Ureter (tissue), 1 donor: ENCODE data around the gene LRRC53. TPM values are rescaled to one million over a fixed set of nuclear protein-coding genes. Genes with fewer than 3 reads are reported as not detected.

Experiments
- DNase-seq: peaks from one replicate; pipeline ENCODE4 v3.0.0-alpha.2; 2020; ENCODE audit warnings: low spot score
- total RNA-seq: library from RNA; stranded (reverse); gene quantifications from one replicate; pipeline ENCODE4 v1.2.4, GENCODE V29; 2023
- donor health status: DM: yes; HTN: yes; CAD: no.

LRRC53 gene
- total RNA-seq = not detected

- DNase-seq = no peak
These were observed at the start of gene LRRC53 for GRCh38 chr1:74512170-74512915. TSS of gene LRRC53 (minus strand) at chr1:74512611. CDS start at chr1:74483349, 29,262 bp downstream.

- DNase-seq = no peak
These were observed 37.5 kb upstream of the LRRC53 start for GRCh38 chr1:74549932-74550331.

GRCh38 chr1:74548961-74549750 is 36.7 kb upstream of the LRRC53 start:
- DNase-seq = no peak

- DNase-seq = no peak
These were observed 33.4 kb upstream of the LRRC53 start for GRCh38 chr1:74545821-74546220.

GRCh38 chr1:74534241-74534640 is 21.8 kb upstream of the LRRC53 start:
- DNase-seq = no peak

- DNase-seq = no peak
These were observed 19.4 kb upstream of the LRRC53 start for GRCh38 chr1:74531796-74532195.

- DNase-seq = no peak
These were observed 18.5 kb upstream of the LRRC53 start for GRCh38 chr1:74530892-74531291.

GRCh38 chr1:74528123-74528522 is 15.7 kb upstream of the LRRC53 start:
- DNase-seq = no peak

- DNase-seq = no peak
These were observed 14.3 kb upstream of the LRRC53 start for GRCh38 chr1:74526708-74527107.

- no peak for DNase-seq
These were observed 11.6 kb upstream of the LRRC53 start for GRCh38 chr1:74523873-74524480.

- no peak for DNase-seq
These were observed 9.7 kb upstream of the LRRC53 start for GRCh38 chr1:74522148-74522547.

GRCh38 chr1:74517599-74518051 is 5.2 kb upstream of the LRRC53 start:
- no peak for DNase-seq

GRCh38 chr1:74513411-74514300 is 1.2 kb upstream of the LRRC53 start:
- no peak for DNase-seq

- no peak for DNase-seq
These were observed 4.0 kb downstream of the LRRC53 start for GRCh38 chr1:74508449-74508848.

GRCh38 chr1:74505928-74506710 is 6.3 kb downstream of the LRRC53 start:
- no peak for DNase-seq

- no peak for DNase-seq
These were observed 7.4 kb downstream of the LRRC53 start for GRCh38 chr1:74504933-74505512.

GRCh38 chr1:74504125-74504932 is 8.1 kb downstream of the LRRC53 start:
- no peak for DNase-seq

- no peak for DNase-seq
These were observed 9.6 kb downstream of the LRRC53 start for GRCh38 chr1:74502858-74503257.

- DNase-seq = no peak
These were observed 10.0 kb downstream of the LRRC53 start for GRCh38 chr1:74502432-74502831.

GRCh38 chr1:74498901-74499300 is 13.5 kb downstream of the LRRC53 start:
- no peak for DNase-seq
